HepG2 (cell line): Measurements from ENCODE around the gene ZNF581. TPM values are rescaled to one million over a fixed set of nuclear protein-coding genes. Genes with fewer than 3 reads are reported as not detected.

Source experiments
- CERS6 ChIP-seq: sonication (generic); formaldehyde crosslinking; IDR thresholded peaks from 2 replicates; pipeline ENCODE4 v1.5.0; 2020; ENCODE audit warnings: missing genetic modification reagents
- CHD4 ChIP-seq: fragments of 200-600 bp; sonication (generic); IDR thresholded peaks from 2 replicates; pipeline ENCODE4 v1.7.0; 2017; ENCODE audit warnings: mild to moderate bottlenecking, low read length, borderline replicate concordance
- HMGA1 ChIP-seq: sonication (generic); formaldehyde crosslinking; conservative IDR thresholded peaks from 2 replicates; pipeline ENCODE4 v1.4.0; 2020; ENCODE audit warnings: missing genetic modification reagents
- HNRNPK ChIP-seq: fragments of 200-400 bp; formaldehyde crosslinking; IDR thresholded peaks from 2 replicates; pipeline ENCODE4 v1.6.1; 2018; ENCODE audit warnings: low read length, low read depth, moderate library complexity, mild to moderate bottlenecking; ENCODE audit not compliant: poor library complexity, severe bottlenecking
- MTF2 ChIP-seq: sonication (generic); formaldehyde crosslinking; IDR thresholded peaks from 2 replicates; pipeline ENCODE4 v1.5.0; 2020; ENCODE audit warnings: missing genetic modification reagents, borderline replicate concordance
- PCBP1 ChIP-seq: fragments of 200-400 bp; formaldehyde crosslinking; IDR thresholded peaks from 2 replicates; pipeline ENCODE4 v1.6.1; 2017; ENCODE audit warnings: mild to moderate bottlenecking, low read depth, low read length, borderline replicate concordance
- SETDB1 ChIP-seq: sonication (generic); formaldehyde crosslinking; IDR thresholded peaks from 2 replicates; pipeline ENCODE4 v1.5.1; 2020; ENCODE audit warnings: missing genetic modification reagents, mild to moderate bottlenecking, borderline replicate concordance
- SMAD3 ChIP-seq: sonication (generic); formaldehyde crosslinking; IDR thresholded peaks from 2 replicates; pipeline ENCODE4 v1.4.0; 2020; ENCODE audit warnings: missing genetic modification reagents
- SMARCC2 ChIP-seq: fragments of 450-650 bp; IDR thresholded peaks from 2 replicates; pipeline ENCODE4 v1.6.1; 2017; ENCODE audit warnings: antibody characterized with exemption, mild to moderate bottlenecking
- SNAI1 ChIP-seq: sonication (generic); formaldehyde crosslinking; IDR thresholded peaks from 2 replicates; pipeline ENCODE4 v1.5.0; 2020; ENCODE audit warnings: mild to moderate bottlenecking, missing genetic modification reagents, borderline replicate concordance
- XBP1 ChIP-seq: sonication (generic); formaldehyde crosslinking; IDR thresholded peaks from 2 replicates; pipeline ENCODE4 v1.5.0; 2020; ENCODE audit warnings: missing genetic modification reagents
- ZNF24 ChIP-seq: fragments of 450-650 bp; IDR thresholded peaks from 2 replicates; pipeline ENCODE4 v1.6.1; 2017; ENCODE audit warnings: antibody characterized with exemption, mild to moderate bottlenecking
- ZNF367 ChIP-seq: sonication (generic); formaldehyde crosslinking; IDR thresholded peaks from 2 replicates; pipeline ENCODE4 v1.4.0; 2020; ENCODE audit warnings: missing genetic modification reagents, borderline replicate concordance
- ZNF44 ChIP-seq: sonication (generic); formaldehyde crosslinking; IDR thresholded peaks from 2 replicates; pipeline ENCODE4 v1.5.1; 2020; ENCODE audit warnings: mild to moderate bottlenecking, missing genetic modification reagents
- polyA plus RNA-seq, 8 experiments: library from polyadenylated mRNA; depleted of rRNA in 3 of 8; stranded (reverse) in 7 of 8; unstranded in 1 of 8; fragments of >200 nt; fragmentation: Illumina TruSeq in 4 of 8; extraction: Trizol in 4 of 8; gene quantifications; 2 replicates each; pipeline versions ENCODE4 v1.2.1 to v1.2.3, GENCODE V29; 2011 to 2016; ENCODE audit warnings: low read depth in 4 of 8, missing spikeins in 1 of 8, mixed read lengths in 1 of 8; ENCODE audit not compliant: insufficient read depth in 1 of 8
- total RNA-seq, 5 experiments: library from RNA; depleted of rRNA; stranded (reverse); fragments of >200 nt; fragmentation: Illumina TruSeq; extraction: Trizol; gene quantifications; 2 replicates each; pipeline ENCODE4 v1.2.3, GENCODE V29; 2016; ENCODE audit warnings: low read depth in 1 of 5
- TF ChIP-seq, protein P1 (sequence below): IDR thresholded peaks from 2 replicates; pipeline ENCODE4 v1.6.1; 2016; ENCODE audit warnings: low read depth, missing genetic modification reagents, missing compliant biosample characterization
- TF ChIP-seq, protein P2 (sequence below): sonication (generic); formaldehyde crosslinking; IDR thresholded peaks from 2 replicates; pipeline ENCODE4 v1.8.0; 2022; ENCODE audit warnings: low read depth, missing genetic modification reagents
- TF ChIP-seq, protein P3 (sequence below): sonication (generic); formaldehyde crosslinking; IDR thresholded peaks from 2 replicates; pipeline ENCODE4 v1.8.0; 2022; ENCODE audit warnings: mild to moderate bottlenecking, missing genetic modification reagents
- TF ChIP-seq, protein P4 (sequence below): IDR thresholded peaks from 2 replicates; pipeline ENCODE4 v1.6.1; 2016
- TF ChIP-seq, protein P5 (sequence below): sonication (generic); formaldehyde crosslinking; IDR thresholded peaks from 2 replicates; pipeline ENCODE4 v1.5.1; 2020; ENCODE audit warnings: mild to moderate bottlenecking, missing genetic modification reagents, moderate library complexity

Gene ZNF581
- total and polyA plus RNA-seq, 2 of the 13 experiments (the other 11 are each of a cell fraction or from before 2014, with no cell fraction given), result 19.6 to 49.5 TPM

GRCh38 chr19:55599468-55599841 lies 44.0 kb upstream of the ZNF581 start, which contains the start of gene FIZ1 (continued):
- TF ChIP-seq, protein P1, sequence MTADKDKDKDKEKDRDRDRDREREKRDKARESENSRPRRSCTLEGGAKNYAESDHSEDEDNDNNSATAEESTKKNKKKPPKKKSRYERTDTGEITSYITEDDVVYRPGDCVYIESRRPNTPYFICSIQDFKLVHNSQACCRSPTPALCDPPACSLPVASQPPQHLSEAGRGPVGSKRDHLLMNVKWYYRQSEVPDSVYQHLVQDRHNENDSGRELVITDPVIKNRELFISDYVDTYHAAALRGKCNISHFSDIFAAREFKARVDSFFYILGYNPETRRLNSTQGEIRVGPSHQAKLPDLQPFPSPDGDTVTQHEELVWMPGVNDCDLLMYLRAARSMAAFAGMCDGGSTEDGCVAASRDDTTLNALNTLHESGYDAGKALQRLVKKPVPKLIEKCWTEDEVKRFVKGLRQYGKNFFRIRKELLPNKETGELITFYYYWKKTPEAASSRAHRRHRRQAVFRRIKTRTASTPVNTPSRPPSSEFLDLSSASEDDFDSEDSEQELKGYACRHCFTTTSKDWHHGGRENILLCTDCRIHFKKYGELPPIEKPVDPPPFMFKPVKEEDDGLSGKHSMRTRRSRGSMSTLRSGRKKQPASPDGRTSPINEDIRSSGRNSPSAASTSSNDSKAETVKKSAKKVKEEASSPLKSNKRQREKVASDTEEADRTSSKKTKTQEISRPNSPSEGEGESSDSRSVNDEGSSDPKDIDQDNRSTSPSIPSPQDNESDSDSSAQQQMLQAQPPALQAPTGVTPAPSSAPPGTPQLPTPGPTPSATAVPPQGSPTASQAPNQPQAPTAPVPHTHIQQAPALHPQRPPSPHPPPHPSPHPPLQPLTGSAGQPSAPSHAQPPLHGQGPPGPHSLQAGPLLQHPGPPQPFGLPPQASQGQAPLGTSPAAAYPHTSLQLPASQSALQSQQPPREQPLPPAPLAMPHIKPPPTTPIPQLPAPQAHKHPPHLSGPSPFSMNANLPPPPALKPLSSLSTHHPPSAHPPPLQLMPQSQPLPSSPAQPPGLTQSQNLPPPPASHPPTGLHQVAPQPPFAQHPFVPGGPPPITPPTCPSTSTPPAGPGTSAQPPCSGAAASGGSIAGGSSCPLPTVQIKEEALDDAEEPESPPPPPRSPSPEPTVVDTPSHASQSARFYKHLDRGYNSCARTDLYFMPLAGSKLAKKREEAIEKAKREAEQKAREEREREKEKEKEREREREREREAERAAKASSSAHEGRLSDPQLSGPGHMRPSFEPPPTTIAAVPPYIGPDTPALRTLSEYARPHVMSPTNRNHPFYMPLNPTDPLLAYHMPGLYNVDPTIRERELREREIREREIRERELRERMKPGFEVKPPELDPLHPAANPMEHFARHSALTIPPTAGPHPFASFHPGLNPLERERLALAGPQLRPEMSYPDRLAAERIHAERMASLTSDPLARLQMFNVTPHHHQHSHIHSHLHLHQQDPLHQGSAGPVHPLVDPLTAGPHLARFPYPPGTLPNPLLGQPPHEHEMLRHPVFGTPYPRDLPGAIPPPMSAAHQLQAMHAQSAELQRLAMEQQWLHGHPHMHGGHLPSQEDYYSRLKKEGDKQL, result no peak
- TF ChIP-seq ZNF24, result no peak
- no peak for TF ChIP-seq CERS6 (CRISPR knock-in tag)
- no peak for TF ChIP-seq CHD4
- TF ChIP-seq, protein P2, sequence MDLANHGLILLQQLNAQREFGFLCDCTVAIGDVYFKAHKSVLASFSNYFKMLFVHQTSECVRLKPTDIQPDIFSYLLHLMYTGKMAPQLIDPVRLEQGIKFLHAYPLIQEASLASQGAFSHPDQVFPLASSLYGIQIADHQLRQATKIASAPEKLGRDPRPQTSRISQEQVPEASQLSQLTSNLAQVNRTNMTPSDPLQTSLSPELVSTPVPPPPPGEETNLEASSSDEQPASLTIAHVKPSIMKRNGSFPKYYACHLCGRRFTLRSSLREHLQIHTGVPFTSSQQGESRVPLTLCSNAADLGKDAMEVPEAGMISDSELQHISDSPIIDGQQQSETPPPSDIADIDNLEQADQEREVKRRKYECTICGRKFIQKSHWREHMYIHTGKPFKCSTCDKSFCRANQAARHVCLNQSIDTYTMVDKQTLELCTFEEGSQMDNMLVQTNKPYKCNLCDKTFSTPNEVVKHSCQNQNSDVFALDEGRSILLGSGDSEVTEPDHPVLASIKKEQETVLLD (CRISPR knock-in tag), result no peak; the same call in none of the 2 replicates
- peak; percentile 74; the same call in 1 of the 2 replicates for TF ChIP-seq PCBP1
- TF ChIP-seq HMGA1, result no peak
- no peak for TF ChIP-seq ZNF44 (CRISPR knock-in tag)
- no peak for TF ChIP-seq XBP1 (CRISPR knock-in tag)
- TF ChIP-seq, protein P3, sequence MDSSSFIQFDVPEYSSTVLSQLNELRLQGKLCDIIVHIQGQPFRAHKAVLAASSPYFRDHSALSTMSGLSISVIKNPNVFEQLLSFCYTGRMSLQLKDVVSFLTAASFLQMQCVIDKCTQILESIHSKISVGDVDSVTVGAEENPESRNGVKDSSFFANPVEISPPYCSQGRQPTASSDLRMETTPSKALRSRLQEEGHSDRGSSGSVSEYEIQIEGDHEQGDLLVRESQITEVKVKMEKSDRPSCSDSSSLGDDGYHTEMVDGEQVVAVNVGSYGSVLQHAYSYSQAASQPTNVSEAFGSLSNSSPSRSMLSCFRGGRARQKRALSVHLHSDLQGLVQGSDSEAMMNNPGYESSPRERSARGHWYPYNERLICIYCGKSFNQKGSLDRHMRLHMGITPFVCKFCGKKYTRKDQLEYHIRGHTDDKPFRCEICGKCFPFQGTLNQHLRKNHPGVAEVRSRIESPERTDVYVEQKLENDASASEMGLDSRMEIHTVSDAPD (CRISPR knock-in tag), result no peak
- TF ChIP-seq ZNF367, result no peak
- no peak for TF ChIP-seq MTF2
- TF ChIP-seq SMARCC2, result no peak
- TF ChIP-seq, protein P4, sequence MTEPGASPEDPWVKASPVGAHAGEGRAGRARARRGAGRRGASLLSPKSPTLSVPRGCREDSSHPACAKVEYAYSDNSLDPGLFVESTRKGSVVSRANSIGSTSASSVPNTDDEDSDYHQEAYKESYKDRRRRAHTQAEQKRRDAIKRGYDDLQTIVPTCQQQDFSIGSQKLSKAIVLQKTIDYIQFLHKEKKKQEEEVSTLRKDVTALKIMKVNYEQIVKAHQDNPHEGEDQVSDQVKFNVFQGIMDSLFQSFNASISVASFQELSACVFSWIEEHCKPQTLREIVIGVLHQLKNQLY, result no peak
- 0 out of 2 replicates have a peak, but pooled peaks have one; percentile 17 for TF ChIP-seq SMAD3 (CRISPR knock-in tag)
- TF ChIP-seq, protein P5, sequence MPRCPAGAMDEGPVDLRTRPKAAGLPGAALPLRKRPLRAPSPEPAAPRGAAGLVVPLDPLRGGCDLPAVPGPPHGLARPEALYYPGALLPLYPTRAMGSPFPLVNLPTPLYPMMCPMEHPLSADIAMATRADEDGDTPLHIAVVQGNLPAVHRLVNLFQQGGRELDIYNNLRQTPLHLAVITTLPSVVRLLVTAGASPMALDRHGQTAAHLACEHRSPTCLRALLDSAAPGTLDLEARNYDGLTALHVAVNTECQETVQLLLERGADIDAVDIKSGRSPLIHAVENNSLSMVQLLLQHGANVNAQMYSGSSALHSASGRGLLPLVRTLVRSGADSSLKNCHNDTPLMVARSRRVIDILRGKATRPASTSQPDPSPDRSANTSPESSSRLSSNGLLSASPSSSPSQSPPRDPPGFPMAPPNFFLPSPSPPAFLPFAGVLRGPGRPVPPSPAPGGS (CRISPR knock-in tag), result no peak; the same call in 1 of the 2 replicates
- TF ChIP-seq SNAI1 (CRISPR knock-in tag), result no peak
- no peak for TF ChIP-seq SETDB1
- no peak for TF ChIP-seq HNRNPK
